ENCODE data around the gene WDFY2. TPM values are rescaled to one million over a fixed set of nuclear protein-coding genes. Genes with fewer than 3 reads are reported as not detected.
"Not testable (repeated sequence)": the region's sequence is repeated elsewhere in the genome, so short reads cannot be mapped to it uniquely, and the experiment has no call there.

The WDFY2 gene
- total RNA-seq, 1 experiment from 2014 or later, result 5.6 TPM

DNA sequence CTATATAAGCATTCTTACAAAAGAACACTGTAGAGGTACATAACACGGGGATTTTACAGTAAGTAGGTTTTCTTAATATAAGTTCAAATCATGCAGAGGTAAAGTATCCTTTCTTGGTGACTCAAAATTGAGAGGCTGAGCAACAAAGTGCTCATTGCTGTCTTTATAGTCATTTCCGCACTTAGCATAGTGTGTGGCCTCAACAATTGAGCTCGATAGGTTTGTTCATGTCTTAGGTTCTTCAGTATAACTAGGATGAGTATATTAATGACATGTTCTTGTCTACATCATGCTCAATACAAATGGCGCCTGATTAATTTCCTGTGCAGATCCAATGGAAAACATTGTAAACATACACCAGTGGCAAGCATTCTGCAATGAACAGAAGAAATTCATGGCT lies 1.4 kb downstream of the WDFY2 start:
- Histone ChIP-seq H3K4me3 (ENCODE audit: insufficient read depth, low read depth, low read length) (peak overlapping the region; percentile 88), H3K36me3 (replicated peaks; ENCODE audit: control insufficient read depth, insufficient read depth, low read length) (no peaks in the 10 kb centered on the region), H3K27me3 (ENCODE audit: control insufficient read depth, insufficient read depth, low read length) (no peaks in the 10 kb centered on the region)
- DNase-seq, result no peak

DNA sequence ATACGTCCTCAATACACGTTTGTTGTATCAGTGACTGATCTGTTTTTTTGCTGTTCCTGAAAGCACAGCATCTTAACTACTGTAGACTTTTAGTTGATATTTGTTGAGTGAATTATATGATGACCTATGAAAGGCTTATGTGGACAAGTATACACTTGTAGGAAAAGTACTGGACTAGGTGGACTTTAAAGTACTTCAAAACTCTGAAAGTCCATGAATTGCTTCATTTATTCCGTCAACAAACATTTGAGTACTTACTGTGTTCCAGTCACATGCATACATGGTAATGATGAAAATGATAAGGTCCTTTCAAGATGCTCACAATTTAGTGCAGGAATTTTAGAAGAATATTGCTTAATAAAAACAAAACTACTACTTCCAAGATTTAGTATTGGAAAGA lies 3.1 kb downstream of the WDFY2 start:
- H3K4me3 ChIP-seq (ENCODE audit: insufficient read depth, low read depth, low read length), result no peak overlapping the region
- no peaks in the 10 kb centered on the region for H3K36me3 ChIP-seq (replicated peaks; ENCODE audit: control insufficient read depth, insufficient read depth, low read length)
- no peak for DNase-seq
- no peaks in the 10 kb centered on the region for H3K27me3 ChIP-seq (ENCODE audit: control insufficient read depth, insufficient read depth, low read length)

DNA sequence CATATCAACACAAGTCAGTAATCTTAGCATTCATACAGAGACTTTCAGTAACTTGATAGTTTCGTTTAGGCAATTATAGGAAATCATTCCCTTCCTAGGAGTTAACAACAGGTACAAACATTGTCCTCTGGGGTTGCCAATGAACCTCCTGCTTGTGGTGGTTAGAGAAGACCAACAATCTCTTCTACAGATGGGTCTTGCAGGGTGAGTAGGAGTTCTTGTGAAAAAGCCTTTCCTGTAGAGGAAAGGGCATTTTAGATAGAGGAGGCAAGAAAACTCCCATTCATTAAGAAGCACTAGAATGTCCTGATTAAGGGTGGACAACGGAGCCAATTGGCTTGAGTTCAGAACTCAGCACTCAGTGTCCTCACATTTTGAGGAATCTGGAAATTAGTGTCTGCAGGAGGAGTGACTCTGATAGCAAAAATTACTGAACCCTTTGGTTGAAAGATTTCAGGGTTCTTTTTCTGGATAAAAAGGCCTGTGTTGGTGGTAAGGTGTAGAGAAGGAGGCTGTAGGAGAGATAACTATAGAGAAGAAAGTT lies 4.2 kb downstream of the WDFY2 start:
- Histone ChIP-seq H3K36me3 (replicated peaks; ENCODE audit: control insufficient read depth, insufficient read depth, low read length) (no peaks in the 10 kb centered on the region), H3K27me3 (ENCODE audit: control insufficient read depth, insufficient read depth, low read length) (no peaks in the 10 kb centered on the region), H3K4me3 (ENCODE audit: insufficient read depth, low read depth, low read length) (no peak overlapping the region)
- DNase-seq, result no peak

DNA sequence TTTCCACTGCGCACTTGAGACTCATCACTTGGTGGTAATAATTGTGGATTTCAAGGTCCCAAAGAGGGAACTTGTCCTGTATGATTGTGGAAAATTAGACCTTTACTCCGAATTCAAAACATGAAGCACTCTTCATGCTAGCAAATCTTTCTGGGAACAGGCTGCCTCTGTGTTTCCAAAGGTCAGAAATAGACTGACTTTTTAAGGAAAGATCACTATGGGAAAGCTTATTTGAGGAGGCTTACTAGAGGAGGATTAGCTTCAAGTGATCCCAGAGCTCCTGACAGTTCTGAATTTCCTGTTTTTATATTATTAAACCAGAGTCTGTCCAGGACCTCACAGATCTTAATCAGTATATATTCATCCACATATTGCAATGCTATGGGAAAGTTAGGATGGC lies 5.5 kb downstream of the WDFY2 start:
- DNase-seq, result no peak
- H3K36me3 ChIP-seq (replicated peaks; ENCODE audit: control insufficient read depth, insufficient read depth, low read length), result no peaks in the 10 kb centered on the region
- no peak overlapping the region for H3K4me3 ChIP-seq (ENCODE audit: insufficient read depth, low read depth, low read length)
- H3K27me3 ChIP-seq (ENCODE audit: control insufficient read depth, insufficient read depth, low read length), result no peaks in the 10 kb centered on the region

DNA sequence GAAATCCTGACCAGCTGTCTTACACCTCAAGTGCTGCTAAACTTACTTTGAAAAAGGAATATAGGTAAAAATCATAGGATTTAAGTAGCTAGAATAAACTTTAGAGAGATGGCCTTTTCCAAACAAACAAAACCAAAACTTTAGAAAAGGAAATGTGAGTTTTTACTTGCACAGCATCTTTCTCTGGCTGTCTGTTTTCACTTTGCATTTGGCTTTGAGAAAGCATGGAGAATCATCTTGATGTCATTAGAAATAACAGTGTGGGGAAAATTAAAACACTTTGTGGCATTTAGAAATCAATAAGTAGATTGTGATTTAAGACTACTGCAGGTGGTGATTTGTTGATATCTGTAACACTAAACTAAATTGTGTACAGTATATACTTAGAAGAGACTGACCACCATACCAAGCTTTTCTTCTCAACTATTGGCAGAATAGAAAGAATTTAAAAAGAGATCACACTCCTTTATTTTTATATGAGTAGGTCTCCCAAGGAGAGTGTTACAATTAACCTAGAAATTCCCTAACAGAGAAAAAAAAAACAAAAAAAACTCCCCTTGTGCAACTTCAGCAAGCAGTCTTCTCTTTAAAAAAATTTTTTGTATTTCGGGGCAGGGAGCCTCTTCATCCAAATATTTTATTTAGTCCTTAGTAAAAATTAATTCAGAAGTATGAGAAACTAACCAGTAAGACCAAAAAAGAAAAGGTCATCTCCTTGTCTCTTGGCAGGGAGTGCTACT lies 6.1 kb downstream of the WDFY2 start:
- no peaks in the 10 kb centered on the region for H3K36me3 ChIP-seq (replicated peaks; ENCODE audit: control insufficient read depth, insufficient read depth, low read length)
- no peak overlapping the region for H3K4me3 ChIP-seq (ENCODE audit: insufficient read depth, low read depth, low read length)
- no peaks in the 10 kb centered on the region for H3K27me3 ChIP-seq (ENCODE audit: control insufficient read depth, insufficient read depth, low read length)
- no peak for DNase-seq

DNA sequence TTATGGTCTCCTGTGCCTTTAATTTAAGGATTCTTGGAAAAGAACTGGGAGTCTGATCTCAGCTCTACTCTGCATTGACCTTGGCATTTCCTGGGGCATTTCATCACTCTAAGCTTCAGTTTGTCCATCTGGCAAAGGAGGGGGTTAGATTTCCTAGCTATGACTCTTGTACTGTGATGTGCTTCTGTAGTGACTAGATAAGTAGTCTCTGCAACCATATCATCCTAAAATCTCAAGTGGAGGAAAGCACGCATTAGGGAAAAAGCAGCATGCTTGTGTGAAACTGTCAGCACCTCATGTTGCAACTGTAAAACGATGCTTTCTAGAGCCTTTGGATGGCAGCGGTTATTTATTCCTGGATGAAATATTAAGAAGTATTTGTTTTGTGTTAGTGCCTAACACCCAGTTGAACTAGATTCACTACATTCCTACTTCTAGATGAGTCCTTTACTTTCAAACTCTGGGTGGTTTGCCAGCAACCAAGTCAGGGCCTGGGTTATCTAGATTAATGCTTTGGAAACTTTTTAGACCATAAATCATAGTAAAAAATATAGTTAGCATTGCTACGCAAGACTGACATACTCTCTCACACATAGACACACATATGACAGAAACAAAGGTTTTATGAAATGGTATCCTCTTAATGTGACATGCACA lies 6.8 kb downstream of the WDFY2 start:
- DNase-seq, result no peak
- H3K27me3 ChIP-seq (ENCODE audit: control insufficient read depth, insufficient read depth, low read length), result no peaks in the 10 kb centered on the region
- H3K4me3 ChIP-seq (ENCODE audit: insufficient read depth, low read depth, low read length), result no peak overlapping the region
- no peaks in the 10 kb centered on the region for H3K36me3 ChIP-seq (replicated peaks; ENCODE audit: control insufficient read depth, insufficient read depth, low read length)

DNA sequence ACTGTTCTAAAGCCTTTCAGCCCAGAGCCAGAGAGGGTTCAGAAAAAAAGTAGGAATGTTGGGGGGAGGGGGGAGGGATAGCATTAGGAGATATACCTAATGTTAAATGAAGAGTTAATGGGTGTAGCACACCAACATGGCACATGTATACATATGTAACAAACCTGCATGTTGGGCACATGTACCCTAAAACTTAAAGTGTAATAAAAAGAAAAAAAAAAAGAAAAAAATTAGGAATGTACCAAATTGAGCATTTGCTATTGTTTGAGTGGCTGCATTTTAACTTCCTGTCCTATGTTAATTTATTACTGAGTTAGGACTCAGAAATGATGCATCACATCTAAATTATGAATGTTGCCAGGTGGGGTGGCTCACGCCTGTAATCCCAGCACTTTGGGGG lies 7.7 kb downstream of the WDFY2 start:
- DNase-seq; H3K27me3 ChIP-seq (ENCODE audit: control insufficient read depth, insufficient read depth, low read length); H3K4me3 ChIP-seq (ENCODE audit: insufficient read depth, low read depth, low read length); H3K36me3 ChIP-seq (replicated peaks; ENCODE audit: control insufficient read depth, insufficient read depth, low read length): not testable (repeated sequence)

DNA sequence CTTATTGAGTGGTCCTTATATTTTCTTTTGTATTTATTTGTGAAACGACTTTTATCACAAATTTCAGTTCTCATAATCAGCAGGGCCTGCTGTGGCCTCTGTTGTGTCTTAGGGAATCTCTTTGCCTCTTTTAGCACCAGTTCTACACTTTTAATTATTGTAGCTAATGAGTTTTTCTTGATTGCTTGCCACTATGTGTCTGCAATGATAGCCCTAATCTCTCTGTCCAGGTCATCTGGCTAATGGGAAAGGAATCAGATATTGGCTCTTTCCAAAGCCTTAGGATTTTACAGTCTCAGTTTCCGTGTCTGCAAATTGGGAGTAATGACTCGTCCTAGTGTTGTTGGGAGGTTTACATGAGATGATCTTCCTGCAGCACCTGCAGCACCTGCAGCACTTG lies 10.2 kb downstream of the WDFY2 start:
- Histone ChIP-seq H3K27me3 (ENCODE audit: control insufficient read depth, insufficient read depth, low read length) (no peaks in the 10 kb centered on the region), H3K4me3 (ENCODE audit: insufficient read depth, low read depth, low read length) (no peak overlapping the region), H3K36me3 (replicated peaks; ENCODE audit: control insufficient read depth, insufficient read depth, low read length) (no peaks in the 10 kb centered on the region)
- DNase-seq, result no peak

DNA sequence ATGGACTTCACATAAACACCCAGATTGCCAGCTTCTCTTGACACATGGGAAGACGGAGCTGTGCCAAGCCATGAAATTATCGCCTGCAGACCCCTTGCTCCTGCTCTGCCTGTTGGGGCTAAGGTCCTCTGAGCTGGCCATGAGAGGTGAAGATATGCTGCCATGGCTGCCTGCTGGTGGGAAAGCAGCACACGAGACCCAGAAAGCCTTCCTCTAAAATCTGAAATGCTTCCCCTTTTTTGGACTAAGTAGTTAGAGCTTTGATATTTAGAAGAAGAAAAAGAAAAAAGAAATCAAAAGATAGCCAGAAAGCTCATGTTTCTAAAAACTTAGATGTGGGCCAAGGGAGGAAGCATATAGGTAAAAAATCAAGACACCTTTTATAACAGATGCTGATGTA lies 11.2 kb downstream of the WDFY2 start:
- Histone ChIP-seq H3K4me3 (ENCODE audit: insufficient read depth, low read depth, low read length) (no peak overlapping the region), H3K36me3 (replicated peaks; ENCODE audit: control insufficient read depth, insufficient read depth, low read length) (no peaks in the 10 kb centered on the region), H3K27me3 (ENCODE audit: control insufficient read depth, insufficient read depth, low read length) (no peaks in the 10 kb centered on the region)
- DNase-seq, result no peak

DNA sequence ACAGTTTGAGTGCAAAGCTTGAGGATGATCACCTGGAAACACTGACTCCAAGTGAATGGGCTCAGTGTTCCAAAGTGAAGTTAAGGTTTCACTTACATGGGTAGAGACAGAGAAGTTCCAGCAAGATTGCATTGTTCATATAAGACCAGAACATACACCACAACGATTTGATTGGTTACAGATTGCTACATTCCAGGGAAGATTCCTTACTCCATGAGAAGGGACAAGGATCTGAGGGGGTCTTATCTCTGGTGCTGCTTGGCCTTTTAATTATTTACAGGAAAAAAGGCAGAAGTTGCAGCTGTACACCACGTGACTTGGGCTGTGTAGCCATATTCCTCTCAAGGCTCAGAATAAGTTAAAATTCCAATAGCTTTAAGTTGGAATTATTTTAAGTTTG lies 12.3 kb downstream of the WDFY2 start:
- no peaks in the 10 kb centered on the region for H3K36me3 ChIP-seq (replicated peaks; ENCODE audit: control insufficient read depth, insufficient read depth, low read length)
- H3K27me3 ChIP-seq (ENCODE audit: control insufficient read depth, insufficient read depth, low read length), result no peaks in the 10 kb centered on the region
- no peak for DNase-seq
- no peak overlapping the region for H3K4me3 ChIP-seq (ENCODE audit: insufficient read depth, low read depth, low read length)

DNA sequence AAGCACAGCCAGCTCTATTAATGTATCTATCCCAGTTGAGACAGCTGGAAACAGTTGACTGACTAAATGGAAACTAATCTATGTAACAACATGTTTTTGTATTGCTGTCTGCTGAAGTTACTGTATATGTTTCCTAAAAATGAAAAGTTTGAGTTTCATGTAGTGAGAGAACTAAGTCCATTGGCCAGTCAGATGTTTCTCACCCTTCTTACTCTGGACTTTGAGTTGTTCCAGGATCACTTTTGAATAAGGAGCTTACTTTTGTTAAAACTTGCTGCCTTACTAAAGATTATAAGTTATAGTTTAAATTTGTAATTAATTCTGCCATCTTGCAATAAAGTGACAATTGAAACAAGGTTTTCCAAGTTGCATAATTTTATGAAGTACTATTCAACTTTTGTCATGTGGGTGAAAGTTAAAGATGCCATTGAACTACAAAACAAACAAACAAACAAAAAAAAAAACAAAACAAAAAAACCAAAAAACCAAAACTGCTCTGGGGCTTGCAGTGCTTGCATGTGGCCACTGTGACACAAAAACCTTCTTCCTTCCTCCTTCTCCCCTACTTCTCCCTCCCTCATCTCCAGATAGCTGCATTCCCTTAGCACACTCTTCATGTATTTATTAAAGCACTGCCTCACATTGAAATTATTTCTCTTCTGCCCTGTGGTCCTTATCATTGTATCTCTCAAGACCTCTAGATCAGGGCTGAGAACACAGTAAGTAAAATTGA lies 15.3 kb downstream of the WDFY2 start:
- H3K4me3 ChIP-seq (ENCODE audit: insufficient read depth, low read depth, low read length), result no peak overlapping the region
- H3K36me3 ChIP-seq (replicated peaks; ENCODE audit: control insufficient read depth, insufficient read depth, low read length), result no peaks in the 10 kb centered on the region
- H3K27me3 ChIP-seq (ENCODE audit: control insufficient read depth, insufficient read depth, low read length), result no peaks in the 10 kb centered on the region
- DNase-seq, result no peak

DNA sequence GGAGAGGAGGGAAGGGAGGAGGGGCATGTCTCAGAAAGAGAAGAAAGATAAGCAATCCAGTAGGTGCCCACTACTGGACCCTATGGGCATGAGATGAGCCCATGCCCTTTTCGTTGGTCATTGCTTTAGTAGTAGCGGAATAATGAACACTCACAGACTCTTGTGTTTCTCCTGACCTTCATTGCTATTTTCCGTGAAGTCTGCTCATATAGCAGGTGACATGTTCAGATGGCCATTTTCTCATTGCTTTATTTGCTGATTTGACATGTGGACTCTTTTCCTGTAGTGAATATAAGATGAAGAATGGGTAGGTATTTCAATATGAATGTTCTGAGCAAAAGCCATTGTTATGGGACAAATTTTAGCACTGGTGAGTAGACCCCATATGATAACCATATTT lies 16.4 kb downstream of the WDFY2 start:
- no peaks in the 10 kb centered on the region for H3K27me3 ChIP-seq (ENCODE audit: control insufficient read depth, insufficient read depth, low read length)
- no peak overlapping the region for H3K4me3 ChIP-seq (ENCODE audit: insufficient read depth, low read depth, low read length)
- no peaks in the 10 kb centered on the region for H3K36me3 ChIP-seq (replicated peaks; ENCODE audit: control insufficient read depth, insufficient read depth, low read length)
- DNase-seq, result no peak

DNA sequence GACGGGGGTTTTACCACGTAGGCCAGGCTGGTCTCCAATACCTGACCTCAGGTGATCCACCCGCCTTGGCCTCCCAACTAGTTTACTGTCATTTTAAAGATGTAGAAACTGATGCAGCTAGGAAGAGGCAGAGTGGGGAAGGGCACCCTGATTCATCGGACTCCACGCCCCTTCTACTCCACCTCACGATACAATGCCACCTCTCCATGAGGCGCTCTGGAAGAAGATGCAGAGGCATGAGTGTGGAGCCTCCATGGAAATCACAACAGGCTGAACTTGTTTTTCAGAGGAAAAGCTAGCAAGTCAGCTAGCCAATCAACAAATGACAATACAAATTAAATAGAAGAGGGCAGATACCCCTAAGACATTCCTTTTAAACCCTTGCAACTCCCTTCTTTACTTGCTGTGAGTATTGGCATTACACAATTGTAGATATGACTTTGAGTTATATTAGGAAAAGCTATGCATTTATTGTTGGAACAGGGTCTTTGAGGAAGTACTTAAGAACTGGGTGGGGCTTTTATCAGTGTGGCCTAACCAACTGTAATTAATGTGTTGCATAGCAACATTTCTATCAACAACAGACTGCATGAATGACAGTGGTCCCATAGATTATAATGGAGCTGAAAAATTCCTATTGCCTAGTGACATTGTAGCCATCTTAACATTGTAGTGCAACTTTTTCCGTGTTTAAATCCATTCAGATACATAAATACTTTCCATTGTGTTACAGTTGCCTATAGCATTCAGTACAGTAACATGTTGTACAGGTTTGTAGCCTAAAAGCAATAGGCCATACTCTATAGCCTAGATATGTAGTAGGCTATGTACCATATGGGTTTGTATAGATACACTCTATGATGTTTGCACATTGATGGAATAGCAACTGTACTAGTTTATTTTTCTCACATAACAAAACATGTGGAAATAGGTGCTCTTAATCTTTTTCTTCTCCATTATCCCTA lies 17.6 kb downstream of the WDFY2 start:
- no peak overlapping the region for H3K4me3 ChIP-seq (ENCODE audit: insufficient read depth, low read depth, low read length)
- DNase-seq, result no peak
- H3K36me3 ChIP-seq (replicated peaks; ENCODE audit: control insufficient read depth, insufficient read depth, low read length), result no peaks in the 10 kb centered on the region
- no peaks in the 10 kb centered on the region for H3K27me3 ChIP-seq (ENCODE audit: control insufficient read depth, insufficient read depth, low read length)

DNA sequence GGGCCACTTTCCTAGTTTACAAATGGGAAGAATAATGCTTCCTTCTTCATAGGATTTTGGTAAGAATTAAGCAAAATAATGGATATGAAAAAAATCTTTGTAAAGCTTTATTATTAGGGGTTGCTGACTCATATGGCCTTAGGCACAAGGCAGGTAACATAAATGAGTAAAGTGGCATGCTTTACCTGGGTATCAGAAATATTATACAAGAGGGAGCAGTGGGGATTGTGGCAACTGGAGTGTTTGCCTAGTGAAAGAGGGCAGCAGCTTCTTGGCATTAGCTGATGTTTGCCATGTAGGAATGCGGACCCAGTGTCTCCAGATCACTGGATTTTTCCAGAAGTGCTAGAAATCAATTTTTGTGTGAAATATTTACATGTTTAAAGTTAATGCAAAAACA lies 19.5 kb downstream of the WDFY2 start:
- Histone ChIP-seq H3K36me3 (replicated peaks; ENCODE audit: control insufficient read depth, insufficient read depth, low read length) (no peaks in the 10 kb centered on the region), H3K27me3 (ENCODE audit: control insufficient read depth, insufficient read depth, low read length) (no peaks in the 10 kb centered on the region), H3K4me3 (ENCODE audit: insufficient read depth, low read depth, low read length) (no peak overlapping the region)
- DNase-seq, result no peak
